HG03095 (cell line): ENCODE data around the gene KICS2.

Experiments
- ATAC-seq: cut with Tn5 transposase; IDR thresholded peaks from one replicate; pipeline ENCODE4 v1.9.1; 2021; ENCODE audit warnings: moderate library complexity; ENCODE audit not compliant: unreplicated experiment

The KICS2 gene

GRCh38 chr12:64175254-64175945 is 46.7 kb downstream of the KICS2 start:
- no peak for ATAC-seq

- no peak for ATAC-seq
Observed at GRCh38 chr12:64173456-64173855, 48.6 kb downstream of the KICS2 start.
